Measurements from ENCODE around the gene ARF3.

The ARF3 gene

DNA sequence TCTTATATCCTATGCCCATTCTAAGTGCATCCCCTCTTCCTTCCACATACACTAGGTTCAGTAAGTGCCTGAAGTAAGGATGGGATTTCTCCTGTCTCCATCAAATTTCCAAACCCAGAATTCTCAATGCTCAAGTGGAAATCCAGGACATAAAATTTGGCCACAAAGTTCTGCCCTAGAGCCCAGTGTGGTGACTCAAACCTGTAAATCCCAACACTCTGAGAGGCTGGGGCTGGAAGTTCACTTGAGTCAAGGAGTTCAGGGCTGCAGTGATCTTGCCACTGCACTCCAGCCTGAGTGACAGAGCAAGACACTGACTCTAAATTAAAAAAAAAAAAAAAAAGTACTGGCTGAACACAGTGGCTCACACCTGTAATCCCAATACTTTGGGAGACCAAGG lies 4.5 kb upstream of the ARF3 start:
- no peak for DNase-seq

DNA sequence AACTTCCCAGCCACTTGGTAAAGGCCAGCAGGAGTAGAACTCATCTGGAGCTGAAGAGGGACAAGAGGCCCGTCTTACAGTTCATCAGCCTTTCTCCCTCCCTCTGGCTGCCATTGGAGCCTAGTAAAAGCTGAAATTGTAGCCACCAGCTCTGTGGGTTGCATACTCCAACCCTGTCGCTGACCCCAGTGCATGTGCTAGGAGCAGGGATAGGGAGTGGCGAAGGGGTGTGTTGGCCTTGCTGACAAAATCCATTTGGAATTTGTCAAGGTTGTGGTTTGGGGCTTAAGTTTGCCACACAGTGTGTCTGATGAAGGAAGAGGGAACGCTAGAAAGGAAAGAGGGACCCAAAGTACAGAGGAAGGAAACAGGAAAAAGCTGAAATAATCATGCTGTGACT lies 4.0 kb upstream of the ARF3 start:
- DNase-seq = peak; percentile 55

DNA sequence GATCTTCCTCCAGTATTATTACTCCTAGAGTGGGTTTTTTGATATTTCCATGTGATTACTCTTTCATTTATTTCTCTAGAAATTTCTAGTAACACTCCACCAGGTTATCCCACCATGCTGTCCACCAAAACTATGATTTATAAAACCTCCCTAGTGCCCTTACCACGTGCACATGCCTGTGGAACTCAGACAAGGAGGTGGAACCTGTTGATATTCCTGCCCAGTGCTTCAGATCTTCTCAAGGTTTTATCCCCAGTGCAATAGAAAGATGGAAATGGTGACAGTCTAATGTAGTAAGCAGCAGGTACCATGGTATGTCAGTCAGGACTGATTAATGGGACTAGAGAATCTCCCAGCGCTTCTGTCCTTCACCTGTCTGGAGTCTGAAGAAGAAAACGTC lies 3.5 kb upstream of the ARF3 start:
- DNase-seq = no peak

DNA sequence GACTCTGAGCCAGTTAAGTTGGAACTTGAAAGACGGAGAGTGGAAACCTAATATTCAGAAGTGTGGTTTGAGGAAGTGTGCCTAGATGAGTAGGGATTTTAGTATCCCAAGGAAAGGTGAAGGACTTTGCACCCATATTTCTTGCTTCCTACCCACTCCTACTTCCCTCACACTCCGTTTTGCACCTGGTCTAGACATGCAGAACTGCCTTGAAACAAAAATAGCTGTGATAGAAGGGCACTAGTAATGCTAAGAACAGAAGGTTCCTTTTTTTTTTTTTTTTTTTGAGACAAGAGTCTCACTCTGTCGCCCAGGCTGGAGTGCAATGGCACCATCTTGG lies 732 bp upstream of the ARF3 start:
- no peak for DNase-seq

DNA sequence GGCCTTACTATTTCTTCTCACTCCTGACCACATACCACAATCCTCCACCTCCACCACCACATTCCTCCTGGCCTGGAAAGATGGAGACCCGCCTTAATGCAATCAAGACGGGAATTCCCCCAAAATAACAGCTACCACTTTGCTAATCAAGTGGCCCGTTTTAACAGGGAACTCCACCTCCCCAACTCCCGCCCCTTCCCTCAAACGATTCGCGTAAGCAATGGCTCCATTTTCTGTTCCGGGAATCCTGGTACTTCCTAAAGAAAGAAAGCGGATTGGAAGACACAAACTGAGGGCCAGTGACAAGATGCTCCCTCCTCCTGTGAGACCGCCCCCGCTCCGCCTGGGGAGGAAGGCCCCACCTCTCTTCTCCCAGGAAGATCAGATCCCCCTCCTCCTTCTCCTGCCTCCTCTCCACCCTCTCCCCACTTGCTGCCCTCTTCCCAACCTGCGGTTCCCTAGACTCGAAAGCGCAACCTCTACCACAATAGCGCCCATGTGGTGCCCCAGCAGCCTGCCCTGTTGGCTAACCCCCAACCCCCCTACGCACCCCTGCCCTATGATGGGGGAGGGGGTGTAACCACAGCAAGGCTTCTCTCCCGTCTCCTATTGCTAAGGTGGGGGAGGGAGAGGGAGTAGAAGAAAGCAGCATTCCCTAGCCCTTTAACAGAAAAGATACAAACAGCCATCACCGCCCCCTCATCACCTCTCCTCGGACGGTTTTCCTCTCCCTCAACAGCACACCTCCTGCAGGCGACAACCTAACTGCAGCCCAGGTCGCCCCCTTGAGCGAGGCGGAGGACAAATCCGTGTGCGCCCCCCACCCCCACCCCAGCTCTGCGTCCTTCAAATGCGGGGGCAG lies 777 bp downstream of the ARF3 start:
- DNase-seq = peak; percentile 98

GRCh38 chr12:48954841-48955501 lies 2.3 kb downstream of the ARF3 start:
- DNase-seq = no peak

DNA sequence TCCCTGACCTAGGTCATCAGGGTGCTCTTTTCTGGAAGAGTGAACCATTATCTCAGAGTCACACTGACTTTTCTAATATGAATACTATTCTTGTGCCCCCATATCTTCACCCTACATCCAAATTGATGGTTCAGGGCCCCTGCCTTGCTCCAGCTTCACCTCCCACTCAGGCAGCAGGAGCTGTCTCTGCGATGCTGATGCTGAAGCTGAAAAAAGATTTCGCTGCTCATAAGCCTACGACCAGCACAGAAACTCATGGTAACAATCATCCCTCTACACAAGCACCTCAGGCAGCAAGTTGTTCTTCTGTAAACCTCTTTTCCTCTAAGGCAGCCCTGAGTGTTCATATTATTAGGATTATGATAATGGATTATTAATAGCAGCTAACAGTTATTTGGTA lies 3.2 kb downstream of the ARF3 start:
- no peak for DNase-seq

DNA sequence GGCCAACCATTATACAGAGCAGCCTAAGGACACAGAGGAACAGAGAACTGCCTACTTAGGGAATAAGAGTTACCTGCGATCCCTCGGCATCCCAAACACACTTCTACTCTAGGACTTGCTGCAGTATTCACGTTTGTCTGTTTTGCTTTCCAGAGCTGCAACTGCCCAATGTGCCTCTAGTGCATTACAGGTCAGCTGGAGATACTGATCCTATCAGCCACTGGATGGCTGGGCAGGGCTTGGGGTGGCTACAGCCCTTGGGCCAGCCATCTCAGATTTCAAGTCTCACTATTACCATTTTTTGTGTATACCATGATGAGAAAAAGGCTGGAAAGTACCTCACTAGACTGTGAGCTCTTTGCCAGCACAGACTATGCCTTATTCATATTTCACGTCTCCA lies 4.6 kb downstream of the ARF3 start:
- no peak for DNase-seq

- DNase-seq = no peak
These were observed 9.6 kb downstream of the ARF3 start for GRCh38 chr12:48947727-48948126.

GRCh38 chr12:48946943-48947342 lies 10.3 kb downstream of the ARF3 start:
- no peak for DNase-seq

DNA sequence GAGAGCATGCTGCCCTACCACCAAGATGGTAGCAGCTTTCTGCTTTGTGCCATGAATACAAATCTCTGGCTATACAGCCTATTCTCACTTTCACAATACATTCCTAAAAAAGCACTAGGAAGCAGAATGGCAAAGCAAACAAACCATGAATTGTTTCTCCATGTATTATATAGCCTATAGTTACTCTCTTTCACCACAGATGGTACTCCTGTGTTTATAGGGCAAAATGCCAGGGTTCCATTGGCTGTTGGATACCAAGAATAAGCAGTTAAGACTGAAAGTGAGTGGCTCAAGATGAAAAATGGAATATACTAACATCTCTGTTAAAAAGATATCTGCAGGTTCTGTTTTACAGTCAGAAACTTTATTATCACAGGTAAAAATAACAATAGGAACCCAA lies 11.1 kb downstream of the ARF3 start:
- DNase-seq = no peak

- DNase-seq = no peak
These were observed 14.1 kb downstream of the ARF3 start for GRCh38 chr12:48943221-48943620.

DNA sequence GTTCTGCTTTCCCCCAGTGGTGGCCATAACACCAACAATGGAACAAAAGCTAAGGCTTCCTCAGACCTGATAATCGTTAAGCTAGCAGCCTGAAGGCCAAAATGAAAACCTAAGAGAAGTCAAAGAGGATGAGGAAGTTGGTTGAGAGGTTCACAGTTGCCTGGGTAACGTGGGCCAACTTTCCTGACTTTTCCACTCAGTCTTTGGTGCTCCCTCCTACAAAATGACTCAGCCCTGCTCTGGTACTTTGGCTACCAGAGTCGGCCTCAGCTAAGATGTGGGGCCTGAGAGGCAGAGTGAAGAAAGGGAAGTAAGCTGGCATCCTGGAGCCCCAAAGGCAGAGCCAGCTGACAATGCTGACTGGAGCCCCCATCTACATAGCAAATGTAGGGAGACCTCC lies 17.1 kb downstream of the ARF3 start:
- no peak for DNase-seq

DNA sequence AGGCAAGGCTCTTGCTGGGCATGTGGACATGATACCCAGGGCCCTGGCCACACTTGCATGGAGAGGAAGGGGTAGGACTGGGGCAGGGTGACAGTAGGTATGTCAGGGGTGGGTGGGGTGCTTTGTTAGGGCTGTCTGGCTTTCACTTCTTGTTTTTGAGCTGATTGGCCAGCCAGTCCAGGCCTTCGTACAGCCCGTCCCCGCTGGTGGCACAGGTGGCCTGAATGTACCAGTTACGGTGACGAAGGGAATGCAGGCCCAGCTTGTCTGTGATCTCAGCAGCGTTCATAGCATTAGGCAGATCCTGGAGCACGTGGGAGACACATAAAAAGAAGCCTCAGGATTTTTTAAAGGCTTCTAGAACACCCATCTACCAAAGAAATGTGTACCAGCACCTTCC lies 18.5 kb downstream of the ARF3 start:
- no peak for DNase-seq

GRCh38 chr12:48937170-48937569 lies 20.1 kb downstream of the ARF3 start:
- DNase-seq = no peak

- peak; percentile 63 for DNase-seq
These were observed 20.8 kb downstream of the ARF3 start for GRCh38 chr12:48936379-48936979.

DNA sequence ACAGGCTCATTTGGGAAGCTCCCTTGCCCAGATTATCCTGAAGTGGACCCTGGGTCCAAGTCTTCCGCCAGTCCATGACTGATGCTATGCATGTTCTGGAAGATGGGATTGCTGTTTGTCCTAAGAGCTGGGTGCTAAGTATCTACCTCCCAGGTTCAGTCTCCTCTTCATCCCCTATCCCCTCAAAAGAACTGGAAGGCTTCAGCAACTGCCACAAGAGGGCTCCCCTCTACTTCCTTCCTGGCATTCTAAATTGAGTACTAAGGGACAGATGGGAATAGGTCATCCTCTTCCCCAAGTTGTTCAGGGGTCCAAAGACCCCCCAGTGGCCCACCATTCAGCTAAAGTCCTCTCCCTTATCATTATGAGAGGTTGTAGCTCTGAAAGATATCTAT lies 23.0 kb downstream of the ARF3 start:
- no peak for DNase-seq

- DNase-seq = no peak
These were observed 23.5 kb downstream of the ARF3 start for GRCh38 chr12:48933664-48934311.

- DNase-seq = no peak
These were observed 24.4 kb downstream of the ARF3 start for GRCh38 chr12:48932878-48933277.

- DNase-seq = no peak
These were observed 26.8 kb downstream of the ARF3 start for GRCh38 chr12:48930475-48930874.

GRCh38 chr12:48929551-48929950 lies 27.7 kb downstream of the ARF3 start:
- no peak for DNase-seq

DNA sequence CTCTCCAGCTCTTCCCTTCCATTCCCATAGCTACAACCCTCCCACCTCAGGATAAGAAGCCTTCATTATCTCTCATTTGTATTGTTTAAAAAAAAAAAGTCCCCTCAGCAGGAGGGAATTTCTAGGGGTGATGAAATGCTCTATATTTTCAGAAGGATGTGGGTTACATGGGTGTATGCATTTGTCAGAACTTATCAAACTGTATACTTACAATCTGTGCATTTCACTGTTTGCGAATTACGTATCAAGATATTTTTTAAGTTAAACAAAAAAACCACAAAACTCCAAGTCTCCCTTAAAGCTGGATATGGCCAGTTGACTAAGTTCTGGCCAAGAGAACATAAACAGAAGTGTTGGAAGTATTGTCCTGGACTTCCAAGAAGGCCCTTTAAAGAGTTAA lies 30.0 kb downstream of the ARF3 start:
- peak; percentile 28 for DNase-seq

DNA sequence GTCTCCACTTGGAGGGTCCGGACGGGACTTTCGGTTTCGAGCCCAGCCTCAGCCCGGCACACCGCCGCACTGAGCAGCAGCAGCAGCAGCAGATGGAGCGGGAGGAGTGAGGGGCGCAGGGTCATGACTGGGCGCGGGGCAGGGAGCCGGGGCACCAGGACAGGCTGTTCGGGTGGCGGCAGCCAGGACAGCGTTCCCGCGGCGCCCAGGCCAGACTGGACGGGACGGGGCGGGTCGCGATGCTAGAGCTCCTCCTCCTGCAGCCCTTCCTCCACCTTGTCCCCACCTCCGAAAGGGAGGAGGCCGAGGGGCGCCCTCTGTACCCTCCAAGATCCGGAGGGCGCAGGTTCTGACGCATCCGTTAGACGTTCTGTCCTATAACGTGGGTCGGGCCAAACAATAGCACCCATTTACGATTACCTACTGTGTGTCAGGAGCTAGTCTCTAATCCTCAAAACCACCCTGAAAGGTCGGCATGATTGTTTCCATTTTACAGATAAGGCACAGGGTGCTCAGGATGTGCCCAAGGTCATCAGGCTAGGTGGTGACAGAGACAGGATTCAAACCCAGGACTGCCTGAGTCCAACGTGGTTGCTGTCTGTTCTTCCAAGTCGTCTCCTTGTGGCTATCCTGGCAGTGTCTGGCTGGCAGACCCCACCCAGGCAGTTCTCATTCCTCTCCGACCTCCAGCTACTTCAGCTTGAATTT lies 31.8 kb downstream of the ARF3 start, which contains the start of gene FKBP11:
FKBP11 (minus strand) TSS at position 189 of the 708 bp plus-strand sequence; CDS start at position 125, 64 bp downstream.
- peak; percentile 75 for DNase-seq

All from EL (cell line).